GM12891 (cell line): ENCODE measurements around the gene ADCY10.

ENCODE experiments used
- PAX5 ChIP-seq: IDR thresholded peaks from 2 replicates; pipeline ENCODE4 v1.6.1; 2011; ENCODE audit warnings: low read length, moderate library complexity, mild to moderate bottlenecking; ENCODE audit not compliant: insufficient read depth, severe bottlenecking
- POLR2A ChIP-seq: IDR thresholded peaks from 2 replicates; pipeline ENCODE4 v1.6.1; 2011; ENCODE audit warnings: low read depth, low read length, control low read depth
- POLR2AphosphoS5 ChIP-seq: IDR thresholded peaks from 2 replicates; pipeline ENCODE4 v1.6.1; 2011; ENCODE audit warnings: low read depth, low read length, control low read depth
- SPI1 ChIP-seq: IDR thresholded peaks from 2 replicates; pipeline ENCODE4 v1.6.1; 2011; ENCODE audit warnings: low read depth, low read length, control low read depth
- TAF1 ChIP-seq: IDR thresholded peaks from 2 replicates; pipeline ENCODE4 v1.6.1; 2011; ENCODE audit warnings: low read depth, low read length, control low read depth

DNA sequence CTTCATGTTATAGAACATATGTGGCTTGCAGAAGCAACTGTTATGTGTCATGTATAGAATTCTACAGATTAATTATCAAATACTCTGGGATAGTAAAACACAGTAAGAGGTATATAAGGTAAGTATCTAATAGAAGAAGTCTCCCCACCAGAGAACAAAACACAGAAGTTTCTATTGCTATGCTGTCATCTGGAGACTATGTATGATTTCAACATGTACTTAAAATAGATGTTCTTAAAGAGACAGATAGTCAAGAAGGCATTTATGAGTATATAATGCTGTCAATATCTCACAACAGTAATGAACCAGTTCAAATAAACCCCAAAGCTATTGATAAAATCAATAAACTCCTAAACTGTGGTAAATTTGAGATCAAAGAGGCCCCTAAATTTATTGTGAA is 8.1 kb upstream of the ADCY10 start:
- TF ChIP-seq POLR2A (no peak), POLR2AphosphoS5 (no peak), SPI1 (no peak), TAF1 (no peak), PAX5 (no peak)
